ENCODE results near the gene TULP1. TPM values are rescaled to one million over a fixed set of nuclear protein-coding genes. Genes with fewer than 3 reads are reported as not detected.

TULP1 gene
- total RNA-seq, 1 experiment from 2014 or later, result not detected

- H3K36me3 Mint-ChIP-seq (ENCODE audit: insufficient read depth, unreplicated experiment), result peaks cover 37% of the 10 kb centered on the region
- DNase-seq (ENCODE audit: unreplicated experiment), result no peak
- H3K27me3 Mint-ChIP-seq (ENCODE audit: insufficient read depth, unreplicated experiment), result no peaks in the 10 kb centered on the region
- ChIA-PET CTCF (interaction anchor here (0.6 to 0.7 kb wide), 2 partner anchors 10 to 24 kb away, joined by 4 read pairs; partner anchors contain the start of gene RPL10A), POLR2A (interaction anchor here (0.7 to 1.6 kb wide), 2 partner anchors 9 to 20 kb away, joined by 4 to 7 read pairs; partner anchors contain the start of gene RPL10A)
- H3K9me3 Mint-ChIP-seq (ENCODE audit: unreplicated experiment), result no peaks in the 10 kb centered on the region
- intact Hi-C loops (cut with micrococcal nuclease), result no loop called here
- no peaks in the 10 kb centered on the region for H3K4me1 Mint-ChIP-seq (ENCODE audit: insufficient read depth, unreplicated experiment)
- no TSS peak for BruUV-seq (replicated peaks)
- no peak overlapping the region for H3K4me3 Mint-ChIP-seq (ENCODE audit: unreplicated experiment)
- TF ChIP-seq CTCF (IDR thresholded peaks at IDR 0.05; ENCODE audit: unreplicated experiment), result no peak
- H3K27ac Mint-ChIP-seq (ENCODE audit: low read depth, unreplicated experiment), result no peak overlapping the region
Observed at GRCh38 chr6:35477551-35478179, 35.0 kb downstream of the TULP1 start.

GRCh38 chr6:35477028-35477427, 35.7 kb downstream of the TULP1 start:
- TF ChIP-seq CTCF (IDR thresholded peaks at IDR 0.05; ENCODE audit: unreplicated experiment), result no peak
- Mint-ChIP-seq H3K27ac (ENCODE audit: low read depth, unreplicated experiment) (no peak overlapping the region), H3K4me1 (ENCODE audit: insufficient read depth, unreplicated experiment) (no peaks in the 10 kb centered on the region), H3K36me3 (ENCODE audit: insufficient read depth, unreplicated experiment) (peaks cover 44% of the 10 kb centered on the region), H3K4me3 (ENCODE audit: unreplicated experiment) (no peak overlapping the region), H3K27me3 (ENCODE audit: insufficient read depth, unreplicated experiment) (no peaks in the 10 kb centered on the region), H3K9me3 (ENCODE audit: unreplicated experiment) (no peaks in the 10 kb centered on the region)
- no TSS peak for BruUV-seq (replicated peaks)
- intact Hi-C loops (cut with micrococcal nuclease), result no loop called here
- ChIA-PET CTCF (interaction anchor here (0.6 to 0.7 kb wide), 2 partner anchors 9 to 113 kb away, joined by 3 to 4 read pairs; partner anchors contain the start of gene RPL10A), POLR2A (interaction anchor here (0.6 to 1.6 kb wide), 4 partner anchors 8 to 144 kb away, joined by 3 to 7 read pairs (median 4); partner anchors contain the start of gene RPL10A)
- no peak for DNase-seq (ENCODE audit: unreplicated experiment)

- H3K27me3 Mint-ChIP-seq (ENCODE audit: insufficient read depth, unreplicated experiment), result no peaks in the 10 kb centered on the region
- H3K9me3 Mint-ChIP-seq (ENCODE audit: unreplicated experiment), result no peaks in the 10 kb centered on the region
- no peak for DNase-seq (ENCODE audit: unreplicated experiment)
- no peak for TF ChIP-seq CTCF (IDR thresholded peaks at IDR 0.05; ENCODE audit: unreplicated experiment)
- POLR2A ChIA-PET, result interaction anchor here (1.0 kb wide), 1 partner anchor 9 kb away, joined by 3 read pairs; no protein-coding TSS in a partner anchor
- no peaks in the 10 kb centered on the region for H3K4me1 Mint-ChIP-seq (ENCODE audit: insufficient read depth, unreplicated experiment)
- no peak overlapping the region for H3K27ac Mint-ChIP-seq (ENCODE audit: low read depth, unreplicated experiment)
- H3K4me3 Mint-ChIP-seq (ENCODE audit: unreplicated experiment), result no peak overlapping the region
- H3K36me3 Mint-ChIP-seq (ENCODE audit: insufficient read depth, unreplicated experiment), result peaks cover 54% of the 10 kb centered on the region
- intact Hi-C loops (cut with micrococcal nuclease), result no loop called here
- CTCF ChIA-PET, result no interaction called here
- BruUV-seq (replicated peaks), result no TSS peak
Observed at GRCh38 chr6:35476004-35476403, 36.7 kb downstream of the TULP1 start.

- no TSS peak for BruUV-seq (replicated peaks)
- H3K4me1 Mint-ChIP-seq (ENCODE audit: insufficient read depth, unreplicated experiment), result peaks cover 4% of the 10 kb centered on the region
- no peak overlapping the region for H3K4me3 Mint-ChIP-seq (ENCODE audit: unreplicated experiment)
- no peak overlapping the region for H3K27ac Mint-ChIP-seq (ENCODE audit: low read depth, unreplicated experiment)
- peaks cover 58% of the 10 kb centered on the region for H3K36me3 Mint-ChIP-seq (ENCODE audit: insufficient read depth, unreplicated experiment)
- CTCF ChIA-PET, result no interaction called here
- H3K9me3 Mint-ChIP-seq (ENCODE audit: unreplicated experiment), result no peaks in the 10 kb centered on the region
- intact Hi-C loops (cut with micrococcal nuclease), result no loop called here
- no peaks in the 10 kb centered on the region for H3K27me3 Mint-ChIP-seq (ENCODE audit: insufficient read depth, unreplicated experiment)
- DNase-seq (ENCODE audit: unreplicated experiment), result no peak
- no peak for TF ChIP-seq CTCF (IDR thresholded peaks at IDR 0.05; ENCODE audit: unreplicated experiment)
- POLR2A ChIA-PET, result no interaction called here
Observed at GRCh38 chr6:35475573-35475972, 37.1 kb downstream of the TULP1 start.
